OCI-LY3 (cell line): Measurements from ENCODE around the gene VAC14.

Experiments
- H2AFZ ChIP-seq: fragments of 200-600, 300-600 bp; shearing (Covaris generic); 2 replicates; pipeline ENCODE4 v1.6.0; 2014; ENCODE audit warnings: antibody characterized with exemption, low read depth, low read length
- H3K27ac ChIP-seq: fragments of 200-600, 300-600 bp; sonication (generic); 2 replicates; pipeline ENCODE4 v1.5.1; 2014; ENCODE audit warnings: mild to moderate bottlenecking, low read length, moderate library complexity, mixed read lengths
- H3K27me3 ChIP-seq: fragments of 200-600, 300-600 bp; sonication (generic); 2 replicates; pipeline ENCODE4 v1.6.1; 2014; ENCODE audit warnings: low read depth, low read length, mixed read lengths
- H3K36me3 ChIP-seq: fragments of 200-600, 300-600 bp; sonication (generic); replicated peaks from 2 replicates; pipeline ENCODE3; 2014; ENCODE audit warnings: low read depth, low read length, mixed read lengths
- H3K4me1 ChIP-seq: fragments of 300-600, 200-600 bp; sonication (generic); 2 replicates; pipeline ENCODE4 v1.6.1; 2014; ENCODE audit warnings: low read length, mixed read lengths
- H3K4me2 ChIP-seq: fragments of 200-600, 300-600 bp; sonication (generic); 2 replicates; pipeline ENCODE4 v1.6.1; 2014; ENCODE audit warnings: low read length, mixed read lengths
- H3K4me3 ChIP-seq: fragments of 300-600, 200-600 bp; sonication (generic); 2 replicates; pipeline ENCODE4 v1.5.1; 2014; ENCODE audit warnings: antibody characterized with exemption, mild to moderate bottlenecking, low read length, moderate library complexity
- H3K79me2 ChIP-seq: fragments of 300-600, 200-600 bp; shearing (Covaris generic); 2 replicates; pipeline ENCODE4 v1.6.1; 2014; ENCODE audit warnings: mild to moderate bottlenecking, low read length, mixed read lengths
- H3K9ac ChIP-seq: fragments of 300-600, 200-600 bp; shearing (Covaris generic); 2 replicates; pipeline ENCODE4 v1.6.0; 2014; ENCODE audit warnings: mild to moderate bottlenecking, low read length, moderate library complexity
- H3K9me3 ChIP-seq: fragments of 200-600, 300-600 bp; shearing (Covaris generic); 2 replicates; pipeline ENCODE4 v1.6.1; 2014; ENCODE audit warnings: low read length, mixed read lengths; ENCODE audit not compliant: insufficient read depth
- H4K20me1 ChIP-seq: fragments of 200-600, 300-600 bp; sonication (generic); 2 replicates; pipeline ENCODE4 v1.6.1; 2016; ENCODE audit warnings: low read length, mixed read lengths; ENCODE audit not compliant: insufficient read depth
- EZH2phosphoT487 ChIP-seq: fragments of 200-600 bp; shearing (Covaris generic); IDR thresholded peaks from 2 replicates; pipeline ENCODE4 v1.6.1; 2018; ENCODE audit warnings: antibody characterized with exemption, mixed run types, low read depth
- TF ChIP-seq, protein P1 (sequence below): fragments of 200-600, 300-600 bp; sonication (generic); IDR thresholded peaks from 2 replicates; pipeline ENCODE4 v1.5.1; 2014; ENCODE audit warnings: antibody characterized with exemption, low read length, low read depth

The VAC14 gene

DNA sequence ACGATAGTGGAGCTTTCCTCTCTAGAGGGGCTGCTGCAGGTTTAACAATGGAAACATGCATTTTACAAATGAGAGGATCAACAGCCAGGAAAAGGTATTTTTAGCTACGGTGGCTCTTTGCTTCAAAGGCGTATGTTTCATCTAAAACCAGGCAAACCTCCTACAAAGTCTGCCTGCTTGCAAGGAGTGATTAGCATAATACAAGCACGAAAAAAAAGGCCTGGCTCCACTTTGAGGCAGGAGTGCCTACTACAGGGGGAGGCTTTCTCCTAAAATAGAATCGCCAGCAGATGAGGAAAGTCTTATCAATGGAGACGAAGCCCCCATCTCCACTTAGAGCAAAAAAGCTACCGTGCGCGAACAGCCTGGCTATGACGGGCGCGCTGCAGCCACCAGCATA is 88.0 kb downstream of the VAC14 start:
- no peaks in the 10 kb centered on the region for H3K27me3 ChIP-seq
- no peak overlapping the region for H3K4me3 ChIP-seq
- no peaks in the 10 kb centered on the region for H3K9me3 ChIP-seq
- no peak overlapping the region for H3K9ac ChIP-seq
- no peaks in the 10 kb centered on the region for H3K4me1 ChIP-seq
- no peaks in the 10 kb centered on the region for H4K20me1 ChIP-seq
- H3K79me2 ChIP-seq = no peaks in the 10 kb centered on the region
- TF ChIP-seq, protein P1, sequence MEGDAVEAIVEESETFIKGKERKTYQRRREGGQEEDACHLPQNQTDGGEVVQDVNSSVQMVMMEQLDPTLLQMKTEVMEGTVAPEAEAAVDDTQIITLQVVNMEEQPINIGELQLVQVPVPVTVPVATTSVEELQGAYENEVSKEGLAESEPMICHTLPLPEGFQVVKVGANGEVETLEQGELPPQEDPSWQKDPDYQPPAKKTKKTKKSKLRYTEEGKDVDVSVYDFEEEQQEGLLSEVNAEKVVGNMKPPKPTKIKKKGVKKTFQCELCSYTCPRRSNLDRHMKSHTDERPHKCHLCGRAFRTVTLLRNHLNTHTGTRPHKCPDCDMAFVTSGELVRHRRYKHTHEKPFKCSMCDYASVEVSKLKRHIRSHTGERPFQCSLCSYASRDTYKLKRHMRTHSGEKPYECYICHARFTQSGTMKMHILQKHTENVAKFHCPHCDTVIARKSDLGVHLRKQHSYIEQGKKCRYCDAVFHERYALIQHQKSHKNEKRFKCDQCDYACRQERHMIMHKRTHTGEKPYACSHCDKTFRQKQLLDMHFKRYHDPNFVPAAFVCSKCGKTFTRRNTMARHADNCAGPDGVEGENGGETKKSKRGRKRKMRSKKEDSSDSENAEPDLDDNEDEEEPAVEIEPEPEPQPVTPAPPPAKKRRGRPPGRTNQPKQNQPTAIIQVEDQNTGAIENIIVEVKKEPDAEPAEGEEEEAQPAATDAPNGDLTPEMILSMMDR = no peak
- no peak for TF ChIP-seq EZH2phosphoT487
- H3K27ac ChIP-seq = no peak overlapping the region
- no peak overlapping the region for H3K4me2 ChIP-seq
- H2AFZ ChIP-seq = no peak overlapping the region
- H3K36me3 ChIP-seq = no peaks in the 10 kb centered on the region

DNA sequence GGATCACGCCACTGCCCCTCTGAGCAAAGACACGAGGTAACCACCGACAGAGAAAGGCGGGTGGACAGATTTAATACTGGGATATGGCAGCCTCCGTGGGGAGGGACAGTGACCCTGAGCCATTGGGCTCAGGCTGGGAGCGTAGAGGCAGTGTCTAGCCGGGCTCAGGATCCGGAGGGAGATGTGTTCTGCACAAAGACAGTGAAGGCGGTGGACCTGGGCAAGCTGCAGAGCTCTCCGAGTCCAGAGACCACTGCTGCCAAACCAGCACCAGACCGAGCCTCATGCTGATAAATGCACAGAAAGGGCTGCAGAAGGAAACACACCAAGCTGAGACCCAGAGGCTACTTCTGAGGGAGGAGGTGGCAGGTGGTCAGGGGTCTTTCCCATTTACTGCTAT is 88.6 kb downstream of the VAC14 start:
- H3K9me3 ChIP-seq = no peaks in the 10 kb centered on the region
- no peaks in the 10 kb centered on the region for H3K27me3 ChIP-seq
- no peaks in the 10 kb centered on the region for H3K79me2 ChIP-seq
- H3K36me3 ChIP-seq = no peaks in the 10 kb centered on the region
- H2AFZ ChIP-seq = no peak overlapping the region
- no peaks in the 10 kb centered on the region for H4K20me1 ChIP-seq
- no peak for TF ChIP-seq EZH2phosphoT487
- TF ChIP-seq, protein P1 = no peak
- no peak overlapping the region for H3K4me2 ChIP-seq
- no peak overlapping the region for H3K27ac ChIP-seq
- H3K4me1 ChIP-seq = no peaks in the 10 kb centered on the region
- no peak overlapping the region for H3K4me3 ChIP-seq
- H3K9ac ChIP-seq = no peak overlapping the region

DNA sequence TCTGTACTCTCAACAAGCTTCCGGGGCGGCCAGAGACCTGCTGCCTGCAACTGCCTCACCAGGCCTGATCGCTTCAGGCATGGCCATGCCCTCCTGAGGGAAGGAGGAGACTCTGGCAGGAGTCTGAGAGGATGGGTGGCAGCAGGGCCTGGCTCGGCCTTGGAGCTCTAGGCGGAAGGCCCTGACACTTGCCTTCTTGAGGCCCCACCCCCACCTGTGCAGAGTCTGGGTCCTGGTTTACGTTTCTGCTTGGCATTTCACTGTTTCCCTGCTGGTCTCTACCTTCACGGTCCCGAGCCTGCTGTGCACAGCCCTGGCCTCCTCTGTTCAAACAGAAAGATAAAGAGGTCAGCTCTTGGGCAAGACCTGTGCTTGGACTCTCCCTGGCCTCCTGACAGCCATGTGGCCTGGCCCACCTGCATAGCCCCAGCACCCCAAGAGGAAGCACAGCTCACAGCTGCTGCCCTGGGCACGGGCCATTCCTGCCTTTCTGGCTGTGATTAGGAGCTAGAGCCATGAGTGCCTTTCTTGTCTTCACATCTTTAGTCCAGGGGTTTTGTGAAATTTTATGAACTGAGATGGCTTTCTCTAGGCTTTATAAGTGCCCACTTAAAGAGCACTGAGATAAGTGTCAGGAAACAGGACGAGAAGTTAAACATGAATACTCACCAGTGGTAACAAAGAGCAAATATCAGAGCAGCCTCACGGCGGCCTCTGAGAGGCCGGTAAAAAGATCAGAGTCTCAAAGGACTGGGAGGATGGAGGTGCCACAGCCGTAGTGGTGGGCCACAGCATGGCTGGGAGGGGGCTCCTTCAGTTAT is 89.5 kb downstream of the VAC14 start:
- Histone ChIP-seq H3K79me2 (no peaks in the 10 kb centered on the region), H2AFZ (no peak overlapping the region), H4K20me1 (no peaks in the 10 kb centered on the region), H3K36me3 (no peaks in the 10 kb centered on the region), H3K4me1 (no peaks in the 10 kb centered on the region), H3K27me3 (no peaks in the 10 kb centered on the region), H3K4me2 (no peak overlapping the region), H3K9ac (no peak overlapping the region), H3K4me3 (no peak overlapping the region), H3K27ac (no peak overlapping the region), H3K9me3 (no peaks in the 10 kb centered on the region)
- TF ChIP-seq, protein P1 = no peak
- TF ChIP-seq EZH2phosphoT487 = no peak

DNA sequence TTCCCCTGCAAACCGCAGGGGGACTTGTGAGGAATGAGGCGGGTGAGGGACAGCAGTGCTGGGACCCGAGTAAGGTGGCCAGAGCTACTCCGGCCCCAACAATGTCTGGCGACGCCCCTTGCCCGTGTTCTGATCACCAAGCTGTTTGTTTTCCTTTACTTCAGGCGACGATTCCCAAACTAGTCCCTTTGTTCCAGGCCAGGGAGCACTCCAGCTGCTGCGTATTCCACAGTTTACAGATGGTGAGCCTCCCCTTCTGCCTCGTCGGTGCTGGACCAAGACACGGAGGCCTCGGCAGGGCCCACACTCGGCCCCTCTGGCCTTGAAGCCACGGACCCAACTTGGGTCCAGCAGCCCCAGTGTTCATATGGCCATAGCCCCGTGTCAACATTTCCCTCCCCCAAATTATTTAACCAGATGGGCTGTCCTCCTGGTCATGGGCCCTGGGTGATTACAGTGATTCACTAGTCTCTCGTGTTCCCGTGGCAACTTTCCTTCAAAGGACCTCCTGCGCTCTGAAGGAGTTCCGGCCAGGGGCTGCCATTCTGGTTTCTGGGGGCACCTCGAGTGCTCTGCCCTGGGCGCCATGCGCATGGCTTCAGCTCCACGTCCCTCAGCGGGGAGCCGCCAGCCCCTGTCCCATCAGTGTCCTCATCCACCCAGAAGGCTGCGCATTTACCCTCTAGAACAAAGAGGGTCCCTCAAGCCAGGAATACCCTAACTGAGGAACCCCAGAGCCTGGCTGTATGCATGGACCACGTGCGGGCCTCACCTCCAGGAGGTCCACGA is 90.3 kb downstream of the VAC14 start:
- H3K4me3 ChIP-seq = no peak overlapping the region
- H3K9me3 ChIP-seq = no peaks in the 10 kb centered on the region
- TF ChIP-seq, protein P1 = no peak
- no peak for TF ChIP-seq EZH2phosphoT487
- no peaks in the 10 kb centered on the region for H3K79me2 ChIP-seq
- no peaks in the 10 kb centered on the region for H3K4me1 ChIP-seq
- H3K9ac ChIP-seq = no peak overlapping the region
- H3K4me2 ChIP-seq = no peak overlapping the region
- no peaks in the 10 kb centered on the region for H3K36me3 ChIP-seq
- no peaks in the 10 kb centered on the region for H3K27me3 ChIP-seq
- no peak overlapping the region for H2AFZ ChIP-seq
- H4K20me1 ChIP-seq = no peaks in the 10 kb centered on the region
- H3K27ac ChIP-seq = no peak overlapping the region
